Measurements from ENCODE around the gene DNM3.

The DNM3 gene

DNA sequence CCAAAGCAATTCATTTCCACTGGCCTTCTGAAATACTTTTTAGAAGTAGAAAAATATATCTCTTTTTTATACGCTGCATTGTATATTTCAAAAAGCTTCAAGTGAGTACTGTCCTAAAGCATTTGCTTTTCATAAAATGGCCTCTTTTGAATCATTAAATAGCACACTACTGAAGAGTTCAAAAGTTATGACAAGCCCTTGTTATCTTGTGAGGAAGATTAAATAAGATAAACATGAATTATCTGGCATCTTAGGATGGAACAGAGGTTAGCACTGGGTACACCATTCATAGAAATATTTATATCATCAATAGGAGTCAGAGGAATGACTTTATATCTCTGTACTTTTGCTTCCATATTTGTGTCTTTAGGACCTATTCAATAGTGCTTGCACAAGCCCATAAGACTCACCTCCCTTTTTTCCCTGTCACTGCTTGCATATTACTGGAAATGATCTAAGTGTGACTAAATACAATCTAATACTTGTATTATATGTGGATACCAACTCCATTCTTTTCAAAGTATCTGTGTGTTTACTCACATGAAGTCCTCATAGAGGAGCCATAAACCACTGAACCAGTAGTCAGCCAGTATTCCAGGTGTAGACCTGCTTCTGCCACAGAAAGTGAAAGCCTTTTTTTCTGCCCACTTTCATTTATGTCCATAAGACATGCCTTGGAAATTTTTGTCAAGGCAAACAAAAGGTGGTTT lies 305.0 kb downstream of the DNM3 start:
- no peak for DNase-seq

DNA sequence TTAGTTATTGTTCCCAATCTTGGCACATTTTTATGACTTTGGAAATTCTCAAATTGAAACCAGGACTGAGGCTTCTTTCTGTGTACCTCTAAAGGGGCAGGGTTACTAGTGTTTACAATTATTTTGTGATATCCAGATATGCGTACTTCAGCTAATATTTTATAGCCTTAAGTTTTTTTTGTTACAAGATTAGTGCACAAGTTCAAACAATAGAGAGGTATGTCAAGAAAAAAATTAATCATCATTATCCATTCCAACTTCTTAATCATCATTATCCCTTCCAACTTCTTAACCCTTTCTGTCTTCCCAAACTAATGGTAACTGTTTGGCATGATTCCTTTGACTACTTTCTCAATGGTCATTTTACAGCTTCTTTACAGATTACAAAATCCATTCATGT lies 306.2 kb downstream of the DNM3 start:
- DNase-seq, result no peak

DNA sequence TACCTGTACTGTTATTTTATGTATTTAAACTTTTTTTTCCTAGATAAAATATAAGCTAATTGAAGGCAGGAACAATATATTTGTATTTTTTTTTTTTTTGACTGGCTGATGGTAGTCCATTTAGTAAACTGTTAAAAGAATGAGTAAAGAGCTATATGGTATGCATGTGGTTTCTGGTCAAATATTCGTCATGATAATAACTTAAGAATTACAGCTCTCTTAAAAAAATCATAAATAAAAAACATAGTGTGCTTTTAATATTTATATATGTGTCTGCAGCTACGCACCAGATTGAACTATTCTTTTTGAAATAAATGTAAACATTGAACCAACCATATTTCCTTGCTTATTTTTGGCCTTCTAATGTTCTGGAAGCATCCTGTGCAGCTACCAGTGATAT lies 306.9 kb downstream of the DNM3 start:
- no peak for DNase-seq

DNA sequence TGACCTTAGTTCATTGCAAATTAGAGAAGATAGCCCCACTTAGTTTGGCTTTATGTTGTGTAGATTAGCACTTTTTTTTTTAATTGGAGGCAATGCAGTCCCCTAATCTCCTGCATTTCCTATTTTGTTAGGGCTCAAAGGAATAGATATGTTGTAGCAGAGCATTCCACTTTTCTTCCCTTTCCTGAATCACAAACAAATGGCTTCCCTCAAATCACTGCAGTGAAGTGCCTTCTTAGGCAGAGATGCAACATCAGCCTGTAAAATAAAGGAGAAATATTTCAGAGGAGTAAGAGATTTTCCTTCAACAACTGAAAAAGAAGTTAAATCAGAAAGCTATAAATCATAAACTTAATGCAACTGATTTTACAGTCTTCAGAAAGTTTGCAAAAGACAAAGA lies 307.4 kb downstream of the DNM3 start:
- no peak for DNase-seq

DNA sequence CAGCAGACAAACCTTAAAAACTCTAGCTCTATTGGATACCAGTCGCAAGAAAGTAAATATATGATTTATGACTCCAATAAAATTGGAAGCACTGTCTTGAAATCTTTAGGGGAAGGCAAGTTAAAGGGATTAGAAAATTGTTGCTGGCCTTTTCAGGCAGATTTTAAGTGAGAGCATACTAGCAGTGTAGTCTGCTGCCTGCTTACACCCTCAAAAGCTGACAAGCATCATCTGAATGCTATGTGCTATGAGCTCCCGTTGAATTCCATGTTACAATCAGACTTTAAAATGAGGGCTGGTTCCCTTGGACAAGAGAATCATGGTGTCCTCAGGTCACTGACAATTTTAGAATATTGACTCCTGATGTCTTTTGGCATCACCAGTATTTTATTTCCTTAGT lies 308.0 kb downstream of the DNM3 start:
- DNase-seq, result no peak

DNA sequence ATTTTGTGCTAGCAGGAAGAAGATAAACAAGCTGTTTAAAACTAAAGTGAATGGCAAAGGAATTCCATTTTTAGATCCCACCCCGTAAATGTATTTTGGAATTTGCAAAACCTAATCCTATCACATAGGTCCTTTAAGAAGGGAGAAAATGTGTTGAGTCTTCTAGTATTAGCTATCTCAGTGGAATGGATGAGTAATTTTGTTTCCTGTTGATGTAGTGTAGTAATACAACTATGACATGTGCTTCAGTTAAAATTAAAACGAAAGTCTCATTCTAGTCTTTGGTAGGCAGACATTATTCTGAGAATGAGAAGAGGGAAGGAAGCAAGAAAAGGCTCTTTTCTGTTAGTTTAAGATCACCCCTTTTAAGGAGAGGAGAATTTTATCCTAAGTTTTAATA lies 313.3 kb downstream of the DNM3 start:
- DNase-seq, result no peak

DNA sequence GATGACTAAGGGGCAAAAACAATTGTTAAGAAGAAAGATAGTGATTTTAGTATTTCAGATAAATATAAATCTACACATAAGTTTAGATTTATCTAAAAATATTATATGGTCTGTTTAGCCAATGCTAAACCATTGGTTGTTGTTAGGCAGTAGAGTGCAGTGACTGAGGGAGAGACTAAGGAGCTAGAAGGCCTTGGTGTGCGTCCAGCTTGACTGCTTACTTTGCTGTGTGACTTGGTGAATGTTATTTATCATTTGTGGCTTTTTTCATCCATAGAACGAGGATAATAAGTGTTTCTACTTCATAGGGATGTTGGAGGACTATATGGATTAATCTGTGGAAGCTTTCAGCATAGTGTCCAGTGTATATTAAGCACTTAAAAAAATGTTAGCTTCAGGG lies 314.5 kb downstream of the DNM3 start:
- no peak for DNase-seq

DNA sequence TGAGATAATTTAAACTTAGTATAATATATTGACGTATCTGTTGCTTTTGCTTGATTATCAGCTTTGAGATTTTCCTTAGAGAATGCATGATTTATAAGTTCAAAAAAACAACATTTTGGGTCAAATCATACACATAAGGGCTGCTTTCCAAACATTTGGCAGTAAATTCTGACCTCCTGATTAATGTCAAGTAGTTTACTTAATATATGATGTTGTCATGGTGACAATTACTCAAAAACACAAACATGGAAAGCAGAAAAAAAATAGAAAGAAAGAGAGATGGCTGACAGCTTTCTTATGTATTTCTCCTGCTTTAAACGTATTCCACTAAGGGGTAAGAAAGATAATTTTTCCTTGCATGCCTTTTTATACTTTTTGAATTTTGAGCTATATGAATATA lies 320.9 kb downstream of the DNM3 start:
- no peak for DNase-seq

DNA sequence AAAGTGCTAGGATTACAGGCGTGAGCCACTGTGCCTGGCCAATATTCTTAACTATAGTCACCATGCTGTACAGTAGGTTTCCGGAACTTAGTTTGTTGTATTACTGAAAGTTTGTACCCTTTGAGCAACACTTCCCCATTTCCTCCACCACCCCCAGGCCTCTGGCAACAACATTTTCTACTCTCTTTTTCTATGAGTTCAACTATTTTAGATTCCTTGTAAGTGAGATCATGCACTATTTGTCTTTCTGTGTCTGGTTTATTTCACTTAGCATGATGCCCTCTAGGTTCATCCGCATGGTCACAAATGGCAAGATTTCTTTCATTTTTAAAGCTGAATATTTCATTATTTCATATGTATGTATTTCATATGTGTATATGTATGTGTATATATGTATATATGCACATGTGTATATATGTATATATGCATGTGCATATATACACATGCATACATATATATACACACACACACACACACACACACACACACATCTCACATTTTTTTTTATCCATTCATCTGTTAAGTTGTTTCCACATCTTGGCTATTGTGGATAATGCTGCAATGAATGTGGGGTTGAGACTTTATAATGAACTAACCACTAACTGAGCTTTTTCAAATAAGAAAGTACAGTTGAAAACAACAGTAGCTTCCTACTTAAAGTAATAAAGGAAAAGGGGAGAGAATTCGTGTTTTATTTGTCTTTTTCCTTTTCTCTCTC lies 322.4 kb downstream of the DNM3 start:
- DNase-seq, result no peak

DNA sequence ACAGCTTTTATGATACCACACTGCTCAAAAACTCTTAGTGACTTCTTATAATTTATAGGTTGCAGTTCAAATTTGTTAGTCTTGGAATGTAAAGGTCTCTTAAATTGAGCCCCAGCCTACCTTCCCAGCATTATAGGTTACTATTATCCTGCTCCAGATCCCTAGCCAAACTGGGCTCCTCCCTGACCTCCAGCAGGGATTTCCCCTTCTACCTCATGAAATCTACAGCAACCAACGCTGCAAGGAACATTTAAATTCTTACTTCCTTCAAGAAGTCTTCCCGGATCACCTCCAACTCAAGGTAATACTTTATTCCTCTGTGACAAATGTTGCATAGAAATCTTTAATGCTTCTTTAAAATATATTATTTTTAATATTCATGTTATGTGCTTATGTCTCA lies 324.1 kb downstream of the DNM3 start:
- no peak for DNase-seq

DNA sequence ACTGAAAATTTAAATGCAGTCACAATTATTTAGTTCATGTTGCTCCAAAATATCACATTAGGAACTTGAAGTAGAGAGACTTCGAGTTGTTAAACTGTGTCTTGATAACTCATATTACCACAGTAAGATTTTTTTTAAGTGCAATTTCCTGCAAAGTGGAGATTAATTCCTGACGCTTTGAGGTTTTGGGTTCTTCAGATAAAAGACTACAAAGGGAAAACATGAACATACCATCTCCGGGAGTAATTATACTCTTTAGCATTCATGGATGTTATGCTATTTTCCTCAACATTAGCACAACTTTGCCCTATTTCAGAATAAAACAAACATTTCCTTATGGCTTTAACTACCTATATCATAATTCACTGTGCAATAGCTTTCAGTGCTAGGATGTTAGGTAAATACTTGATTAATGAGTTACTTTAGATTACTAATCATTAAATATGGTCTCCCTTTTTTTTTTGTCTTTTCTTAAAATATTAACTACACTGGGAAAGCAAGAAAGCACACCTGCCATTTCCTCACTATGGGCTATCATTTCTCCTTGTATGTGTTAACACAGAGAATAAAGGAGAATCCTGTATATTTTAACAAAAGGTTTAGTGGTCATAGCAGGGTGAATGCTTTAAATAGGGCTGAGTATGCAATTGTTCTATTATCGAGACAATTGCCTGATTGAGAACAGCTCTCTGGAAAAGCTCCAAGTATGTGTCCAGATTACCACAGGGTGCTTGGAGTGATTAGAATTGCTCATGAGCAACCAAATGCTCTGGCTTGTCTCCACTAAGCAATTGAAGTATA lies 326.7 kb downstream of the DNM3 start:
- DNase-seq, result no peak

DNA sequence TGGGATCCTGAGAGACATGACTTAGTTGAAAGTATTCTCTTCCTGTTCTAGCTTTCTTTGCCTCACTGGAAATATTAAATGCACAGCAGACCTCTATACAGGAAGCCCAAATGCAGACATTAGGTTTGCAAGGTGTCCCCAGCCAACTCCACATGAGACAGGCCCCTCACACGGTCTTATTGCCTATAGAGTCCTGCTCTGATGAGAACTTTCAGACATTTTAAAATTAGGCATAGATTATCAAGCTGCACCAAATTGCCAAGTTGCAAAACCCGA lies 327.2 kb downstream of the DNM3 start:
- no peak for DNase-seq

DNA sequence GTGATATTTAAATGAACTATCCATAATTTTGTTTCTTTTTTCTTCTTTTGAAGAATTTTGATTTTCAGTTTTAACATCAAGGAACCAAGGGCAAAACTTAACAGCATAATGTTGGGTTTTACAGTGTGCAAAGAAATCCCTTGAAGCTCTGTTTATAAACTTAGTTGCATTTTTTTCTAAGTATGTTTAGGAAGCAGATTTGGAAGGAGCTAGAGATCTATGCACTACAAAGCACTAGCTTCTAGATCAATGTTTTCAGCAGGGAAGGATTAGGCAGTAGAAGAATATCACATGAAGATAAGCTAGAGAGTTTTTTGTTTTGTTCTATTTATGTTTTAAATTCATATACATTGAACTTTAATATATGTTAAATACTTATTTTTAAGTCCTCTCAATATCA lies 328.5 kb downstream of the DNM3 start:
- DNase-seq, result no peak

DNA sequence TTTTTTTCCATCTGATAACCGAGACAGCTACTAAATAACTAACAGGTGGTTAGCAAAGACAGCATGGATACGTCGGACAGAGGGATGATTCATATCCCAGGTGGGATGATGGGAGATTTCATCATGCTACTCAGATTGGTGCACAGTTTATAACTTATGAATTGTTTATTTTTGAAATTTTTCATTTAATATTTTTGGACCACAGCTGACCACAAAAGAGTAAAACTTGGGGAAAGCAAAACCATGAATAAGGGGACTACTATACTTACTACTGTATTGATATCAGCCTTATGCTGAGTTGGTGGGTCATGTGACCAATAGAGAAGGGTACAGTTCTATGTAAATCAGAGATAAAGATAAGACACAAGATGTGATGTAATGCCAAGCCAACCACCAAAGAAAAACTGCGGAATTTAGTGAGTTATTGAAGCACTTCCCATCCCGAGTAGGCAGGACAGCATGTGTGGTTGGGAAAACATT lies 331.1 kb downstream of the DNM3 start:
- DNase-seq, result no peak

DNA sequence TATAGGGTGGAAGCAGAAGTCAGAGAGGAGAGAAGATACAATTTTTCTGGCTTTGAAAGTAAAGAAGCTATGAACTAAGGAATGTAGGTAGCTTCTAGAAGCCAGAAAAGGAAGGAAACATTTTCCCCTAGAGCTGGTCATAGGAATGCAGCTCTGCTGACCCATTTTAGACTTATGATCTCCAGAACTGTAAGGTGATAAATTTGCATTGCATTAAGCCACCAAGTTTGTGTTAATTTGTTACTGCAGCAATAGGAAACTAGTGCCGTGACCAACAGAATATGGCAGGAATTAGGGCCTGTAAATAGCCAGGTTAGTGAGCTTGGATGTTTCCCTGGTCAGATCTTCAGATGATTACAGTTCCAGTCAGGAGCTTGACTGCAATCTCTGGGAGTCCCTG lies 334.9 kb downstream of the DNM3 start:
- no peak for DNase-seq

DNA sequence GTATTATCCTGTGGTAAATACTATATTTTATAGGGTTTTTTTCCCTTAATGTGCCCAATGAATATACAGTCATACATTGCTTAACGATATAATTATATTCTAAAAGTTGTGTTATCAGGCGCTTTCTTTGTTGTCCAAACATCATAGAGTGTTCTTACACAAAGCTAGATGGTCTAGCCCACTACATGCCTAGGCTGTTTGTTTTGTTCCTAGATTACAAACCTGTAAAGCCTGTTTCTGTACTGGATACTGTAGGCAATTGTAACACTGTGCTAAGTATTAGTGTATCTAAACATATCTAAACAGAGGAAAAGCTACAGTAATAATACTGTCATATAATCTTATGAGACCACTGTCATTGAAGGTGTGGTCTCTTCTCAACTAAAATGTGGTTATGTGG lies 336.6 kb downstream of the DNM3 start:
- no peak for DNase-seq

DNA sequence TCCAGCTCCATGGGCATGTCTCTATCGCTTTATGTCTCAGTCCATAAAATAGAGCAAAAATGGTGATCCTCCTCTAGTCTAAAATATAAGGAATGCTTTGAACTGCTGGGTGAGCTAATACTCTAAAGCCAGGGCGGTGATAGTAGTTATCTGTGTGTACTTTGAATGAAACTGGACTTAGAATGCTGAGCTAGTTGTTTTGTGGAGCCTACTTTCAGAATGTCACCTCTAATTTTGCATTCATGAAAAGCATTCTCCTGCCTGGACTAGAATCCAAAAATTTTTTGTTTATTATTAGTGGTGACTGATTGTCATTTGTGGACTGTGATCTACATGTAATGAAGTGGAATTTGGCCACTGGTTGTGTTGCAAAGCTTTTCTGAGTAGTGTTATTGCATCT lies 337.6 kb downstream of the DNM3 start:
- no peak for DNase-seq

DNA sequence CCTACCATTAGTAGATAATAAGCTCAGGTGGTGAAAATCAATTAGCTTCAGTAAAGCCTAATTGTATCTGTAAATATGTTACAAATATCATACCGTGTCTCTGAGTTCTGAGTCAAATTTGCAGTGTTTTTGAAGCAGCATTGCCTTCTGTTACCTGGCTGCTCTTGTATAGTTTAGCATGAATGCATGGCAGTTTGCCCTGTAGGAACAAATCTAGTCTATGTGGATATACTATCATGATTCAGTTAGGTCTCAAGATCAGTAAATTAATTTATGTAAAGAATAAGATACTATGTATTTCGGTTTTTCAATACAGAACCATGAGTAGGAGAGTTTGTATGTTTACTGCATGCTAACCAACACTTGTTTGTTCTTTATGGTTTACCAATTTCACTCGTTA lies 338.6 kb downstream of the DNM3 start:
- no peak for DNase-seq

DNA sequence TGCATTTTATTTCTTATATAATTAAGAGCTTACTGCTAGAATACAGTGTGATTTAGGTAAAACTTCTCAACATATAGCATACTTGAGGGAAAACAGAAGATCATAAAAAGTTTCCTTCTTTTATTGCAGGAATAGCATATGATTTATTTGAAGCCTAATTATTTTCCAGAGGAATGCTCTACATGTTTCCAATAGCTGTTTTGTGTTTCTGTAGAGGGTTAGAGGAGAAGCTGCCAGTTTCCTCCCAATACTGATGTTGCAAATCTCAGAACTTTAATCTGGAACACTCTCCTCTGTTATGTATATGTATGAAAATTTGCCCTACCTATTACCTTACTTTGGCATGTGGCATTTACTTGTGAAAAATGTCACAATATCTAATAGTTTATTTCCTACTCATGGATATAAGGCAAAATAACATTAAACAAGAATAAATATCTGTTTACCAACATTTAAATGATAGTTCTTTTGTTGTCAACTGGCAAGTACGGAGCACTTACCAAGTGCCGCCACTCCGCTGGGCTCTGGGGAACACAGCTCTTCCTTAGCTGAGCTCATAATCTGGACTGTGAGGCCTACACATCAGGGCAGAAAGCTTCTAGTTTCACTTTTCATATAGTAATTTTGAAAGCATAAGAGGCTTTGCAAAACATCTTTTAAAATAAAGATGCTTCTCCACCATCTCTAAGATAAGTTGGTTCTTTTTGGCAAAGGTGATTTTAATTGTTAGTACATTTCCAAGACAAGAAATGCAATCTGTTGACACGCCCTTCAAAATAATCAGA lies 339.4 kb downstream of the DNM3 start:
- peak; percentile 63 for DNase-seq

DNA sequence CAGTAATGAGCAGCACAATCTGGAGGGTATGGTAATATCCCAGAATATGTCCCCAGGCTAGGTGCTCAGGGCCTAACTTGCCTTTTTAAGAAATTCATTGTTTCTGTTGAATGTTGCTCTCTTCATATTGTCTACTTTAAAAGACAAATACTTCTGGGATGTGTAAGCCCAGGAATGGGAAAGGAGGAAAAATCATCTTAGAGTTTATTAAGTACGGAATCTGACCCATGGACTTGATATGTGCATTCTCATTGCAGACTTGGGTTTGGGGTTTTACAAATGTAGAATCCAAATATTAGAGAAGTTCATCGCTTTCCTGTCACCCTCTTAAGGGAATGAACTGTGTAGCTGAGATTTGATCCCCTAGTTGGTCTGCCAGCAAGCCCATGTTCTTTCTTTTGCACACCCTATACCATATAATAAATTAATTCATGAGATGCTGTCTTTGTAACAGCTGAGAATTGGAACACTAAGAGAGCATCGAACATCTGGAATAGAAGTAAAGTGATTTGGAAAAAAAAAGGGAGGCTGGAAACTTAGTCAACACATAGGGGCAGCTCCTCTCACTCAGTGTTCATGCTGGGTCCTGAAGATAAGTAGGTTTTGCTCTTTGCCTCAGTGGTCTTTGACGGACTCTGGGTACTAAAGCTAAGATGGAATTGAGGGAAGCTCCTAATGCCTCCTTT lies 343.4 kb downstream of the DNM3 start:
- DNase-seq, result no peak

DNA sequence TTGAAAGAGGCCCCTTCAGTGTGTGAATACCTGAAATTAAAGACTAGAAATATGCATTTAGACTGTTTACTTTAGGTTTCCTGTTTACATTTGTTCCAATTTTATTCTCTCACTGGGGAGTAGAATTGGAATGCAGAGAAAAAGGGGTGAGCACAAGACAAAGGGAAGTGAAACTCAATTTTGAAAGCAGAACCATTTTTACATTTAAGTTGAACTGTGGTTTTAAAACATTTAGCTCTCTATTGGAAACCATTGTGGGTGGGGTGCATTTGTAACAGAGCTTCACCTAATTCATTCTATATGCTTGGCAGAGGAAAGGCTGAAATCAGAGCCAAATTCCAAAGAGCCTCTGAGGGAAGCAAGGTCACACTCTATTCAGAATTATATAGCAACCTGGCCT lies 343.9 kb downstream of the DNM3 start:
- DNase-seq, result no peak

DNA sequence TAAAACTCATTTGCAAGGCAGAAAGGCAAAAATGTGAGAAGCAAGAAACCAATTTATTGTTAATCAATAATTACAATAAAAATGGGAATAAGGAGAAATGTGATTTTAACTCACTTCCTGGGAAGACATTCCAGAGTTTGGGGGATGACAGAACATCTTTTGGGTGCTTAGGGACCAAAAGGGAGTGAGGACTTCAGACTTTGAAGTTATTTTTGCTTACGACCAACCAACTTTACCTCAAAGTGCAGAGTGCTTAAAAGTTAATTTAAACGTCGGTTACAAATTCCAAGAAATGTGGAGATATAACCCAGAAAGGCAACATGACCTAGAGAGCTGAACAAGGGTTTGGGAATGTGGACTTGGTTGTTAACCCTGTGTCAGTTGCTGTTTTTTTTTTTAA lies 344.7 kb downstream of the DNM3 start:
- no peak for DNase-seq

DNA sequence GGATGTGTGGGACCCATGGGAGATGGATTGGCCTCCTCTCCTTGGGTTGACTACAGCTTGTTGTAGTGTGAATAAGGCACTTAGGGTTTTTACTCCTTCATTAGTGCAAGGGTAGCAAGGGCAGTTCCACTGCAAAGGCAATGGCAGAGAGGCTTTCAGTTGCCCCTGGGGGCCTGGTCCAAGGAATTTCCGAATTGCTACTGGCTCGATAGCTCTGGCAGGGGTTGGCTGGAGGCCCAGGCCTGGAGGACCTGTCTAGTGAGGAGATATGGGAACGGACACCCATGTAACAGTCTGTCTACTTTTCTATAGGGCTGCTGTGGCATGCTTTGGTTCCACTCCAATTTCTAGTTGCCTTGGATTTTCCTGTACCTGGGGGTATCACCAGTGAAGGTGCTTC lies 360.3 kb downstream of the DNM3 start:
- no peak for DNase-seq
